Activated CD8-positive, alpha-beta T cell treated with anti-CD3 and anti-CD28 coated beads for 36 hours (primary cell): ENCODE results near the gene EFCAB6. TPM values are rescaled to one million over a fixed set of nuclear protein-coding genes. Genes with fewer than 3 reads are reported as not detected.

Experiments
- ATAC-seq: fragments of 200-7000 bp; cut with Tn5 transposase; one replicate; pipeline ENCODE4 v1.10.0; 2021; ENCODE audit warnings: mild to moderate bottlenecking, moderate library complexity
- CTCF ChIA-PET: fragments of 350-600 bp; sonication (Branson Sonifier 250); formaldehyde crosslinking; loops from one replicate; lab custom pipeline; 2021; ENCODE audit warnings: antibody characterized with exemption; lab: Charles Lee
- POLR2A ChIA-PET: fragments of 350-600 bp; sonication (Branson Sonifier 250); formaldehyde crosslinking; loops from one replicate; lab custom pipeline; 2021; ENCODE audit warnings: antibody characterized with exemption; lab: Charles Lee
- DNase-seq: peaks from one replicate; pipeline ENCODE4 v3.0.0-alpha.2; 2020
- H3K27ac Mint-ChIP-seq: one replicate; pipeline ENCODE4 v1.8.0; 2021; ENCODE audit warnings: mild to moderate bottlenecking, mixed read lengths
- H3K27me3 Mint-ChIP-seq: one replicate; pipeline ENCODE4 v1.8.0; 2021; ENCODE audit warnings: mixed read lengths
- H3K36me3 Mint-ChIP-seq: one replicate; pipeline ENCODE4 v1.8.0; 2021; ENCODE audit warnings: low read depth, mixed read lengths
- H3K4me1 Mint-ChIP-seq: one replicate; pipeline ENCODE4 v1.8.0; 2021; ENCODE audit warnings: low read depth, mixed read lengths
- H3K4me3 Mint-ChIP-seq: one replicate; pipeline ENCODE4 v1.8.0; 2021; ENCODE audit warnings: mild to moderate bottlenecking, moderate library complexity, mixed read lengths
- H3K9me3 Mint-ChIP-seq: one replicate; pipeline ENCODE4 v1.8.0; 2021; ENCODE audit warnings: mixed read lengths
- CTCF ChIP-seq: fragments of 200-600 bp; IDR thresholded peaks from one replicate; pipeline ENCODE4 v1.8.0; 2022; ENCODE audit warnings: antibody characterized with exemption, mild to moderate bottlenecking
- intact Hi-C: fragments of 100-400 bp; cut with micrococcal nuclease; formaldehyde crosslinking; loops from one replicate; pipeline ENCODE4 v1.10.0; 2022
- total RNA-seq, 2 experiments: library from RNA; stranded (reverse); gene quantifications; one replicate each; pipeline ENCODE4 v1.2.3, GENCODE V29; 2021

Gene EFCAB6
- total RNA-seq, 2 experiments from 2014 or later: 0.16 to 0.29 TPM

GRCh38 chr22:43854786-43855271 is 42.7 kb upstream of the EFCAB6 start:
- no peak for TF ChIP-seq CTCF
- CTCF ChIA-PET: no interaction called here
- POLR2A ChIA-PET: no interaction called here
- Mint-ChIP-seq H3K4me3 (no peak overlapping the region), H3K27me3 (peaks cover 16% of the 10 kb centered on the region), H3K4me1 (no peaks in the 10 kb centered on the region), H3K27ac (no peak overlapping the region), H3K36me3 (no peaks in the 10 kb centered on the region), H3K9me3 (peaks cover 6% of the 10 kb centered on the region)
- intact Hi-C loops: no loop called here
- ATAC-seq: no peak
- DNase-seq: no peak

- Mint-ChIP-seq H3K27ac (no peak overlapping the region), H3K36me3 (no peaks in the 10 kb centered on the region), H3K4me3 (no peak overlapping the region), H3K27me3 (peaks cover 16% of the 10 kb centered on the region), H3K4me1 (no peaks in the 10 kb centered on the region), H3K9me3 (peaks cover 6% of the 10 kb centered on the region)
- DNase-seq: no peak
- intact Hi-C loops: no loop called here
- no peak for ATAC-seq
- POLR2A ChIA-PET: no interaction called here
- no peak for TF ChIP-seq CTCF
- CTCF ChIA-PET: no interaction called here
These were observed 42.1 kb upstream of the EFCAB6 start for GRCh38 chr22:43854121-43854785.

GRCh38 chr22:43853328-43853931 is 41.3 kb upstream of the EFCAB6 start:
- no peak for TF ChIP-seq CTCF
- intact Hi-C loops: no loop called here
- H3K4me3 Mint-ChIP-seq: no peak overlapping the region
- H3K36me3 Mint-ChIP-seq: no peaks in the 10 kb centered on the region
- ATAC-seq (no peak), DNase-seq (no peak)
- H3K27ac Mint-ChIP-seq: no peak overlapping the region
- CTCF ChIA-PET: no interaction called here
- peaks cover 6% of the 10 kb centered on the region for H3K9me3 Mint-ChIP-seq
- H3K27me3 Mint-ChIP-seq: peaks cover 13% of the 10 kb centered on the region
- POLR2A ChIA-PET: no interaction called here
- H3K4me1 Mint-ChIP-seq: no peaks in the 10 kb centered on the region

- Mint-ChIP-seq H3K9me3 (peaks cover 6% of the 10 kb centered on the region), H3K4me1 (no peaks in the 10 kb centered on the region), H3K27me3 (peaks cover 13% of the 10 kb centered on the region), H3K36me3 (no peaks in the 10 kb centered on the region), H3K4me3 (no peak overlapping the region), H3K27ac (no peak overlapping the region)
- intact Hi-C loops: no loop called here
- no peak for TF ChIP-seq CTCF
- no peak for ATAC-seq
- ChIA-PET POLR2A (no interaction called here), CTCF (interaction anchor here (1.1 kb wide), 1 partner anchor 30 kb away, joined by 3 read pairs; no protein-coding TSS in a partner anchor)
- no peak for DNase-seq
These were observed 40.6 kb upstream of the EFCAB6 start for GRCh38 chr22:43852573-43853327.

- H3K4me3 Mint-ChIP-seq: no peak overlapping the region
- H3K4me1 Mint-ChIP-seq: no peaks in the 10 kb centered on the region
- H3K27ac Mint-ChIP-seq: no peak overlapping the region
- no peaks in the 10 kb centered on the region for H3K36me3 Mint-ChIP-seq
- DNase-seq: no peak
- intact Hi-C loops: no loop called here
- ChIA-PET CTCF (interaction anchor here (1.1 kb wide), 1 partner anchor 31 kb away, joined by 3 read pairs; no protein-coding TSS in a partner anchor), POLR2A (no interaction called here)
- peaks cover 8% of the 10 kb centered on the region for H3K27me3 Mint-ChIP-seq
- TF ChIP-seq CTCF: no peak
- H3K9me3 Mint-ChIP-seq: peaks cover 5% of the 10 kb centered on the region
- no peak for ATAC-seq
These were observed 39.8 kb upstream of the EFCAB6 start for GRCh38 chr22:43851979-43852307.
